K562 (cell line): ENCODE results near the gene TUBB2A. TPM values are rescaled to one million over a fixed set of nuclear protein-coding genes. Genes with fewer than 3 reads are reported as not detected.
A peak's percentile ranks its signal among the peaks of the same experiment; 100 is the strongest.

Experiments
- BDP1 ChIP-seq: IDR thresholded peaks from 3 replicates; pipeline ENCODE4 v1.6.1; 2011; ENCODE audit not compliant: insufficient read length, insufficient read depth
- CAMTA2 ChIP-seq: fragments of 250-450 bp; sonication (Bioruptor Pico); conservative IDR thresholded peaks from 2 replicates; pipeline ENCODE4 v1.5.1; 2022
- CCAR2 ChIP-seq: fragments of 200-400 bp; formaldehyde crosslinking; IDR thresholded peaks from 2 replicates; pipeline ENCODE4 v1.6.1; 2017; ENCODE audit warnings: mild to moderate bottlenecking, low read depth, low read length
- CHCHD3 ChIP-seq: fragments of 250-450 bp; sonication (Bioruptor Pico); IDR thresholded peaks from 2 replicates; pipeline ENCODE4 v2.1.2; 2022; ENCODE audit warnings: mild to moderate bottlenecking
- MCM7 ChIP-seq, 2 experiments: fragments of 450-650 bp; IDR thresholded peaks; 2 replicates each; pipeline ENCODE4 v1.6.1; 2016 to 2018
- NFATC3 ChIP-seq: fragments of 450-650 bp; IDR thresholded peaks from 2 replicates; pipeline ENCODE4 v1.6.1; 2017; ENCODE audit warnings: mild to moderate bottlenecking
- PHF21A ChIP-seq: fragments of 450-650 bp; IDR thresholded peaks from 2 replicates; pipeline ENCODE4 v1.6.1; 2017; ENCODE audit warnings: low read depth, borderline replicate concordance
- PRMT5 ChIP-seq: sonication (generic); formaldehyde crosslinking; IDR thresholded peaks from 2 replicates; pipeline ENCODE4 v1.5.0; 2020; ENCODE audit warnings: missing genetic modification reagents
- SOX6 ChIP-seq: fragments of 450-650 bp; IDR thresholded peaks from 2 replicates; pipeline ENCODE4 v1.6.1; 2014; ENCODE audit warnings: mild to moderate bottlenecking
- ZFP36 ChIP-seq: fragments of 150-350 bp; IDR thresholded peaks from 2 replicates; pipeline ENCODE4 v1.6.1; 2018; ENCODE audit warnings: low read length, low read depth; ENCODE audit not compliant: partially characterized antibody
- ZFX ChIP-seq: sonication (generic); formaldehyde crosslinking; IDR thresholded peaks from 2 replicates; pipeline ENCODE4 v1.8.0; 2022; ENCODE audit warnings: mild to moderate bottlenecking, missing genetic modification reagents, moderate library complexity
- polyA plus RNA-seq, 8 experiments: library from polyadenylated mRNA; depleted of rRNA in 4 of 8; stranded (reverse) in 5 of 8; unstranded in 3 of 8; fragments of >200 nt; fragmentation: Nextera tagmentation in 2 of 8; fragmentation: Illumina TruSeq in 1 of 8; extraction: Ambion mirVana in 2 of 8; extraction: Trizol in 1 of 8; gene quantifications; 2 replicates each; pipeline versions ENCODE4 v1.2.1 to v1.2.3, GENCODE V29; 2011 to 2014; ENCODE audit warnings: inconsistent platforms in 1 of 8, missing spikeins in 1 of 8
- total RNA-seq, 7 experiments: library from RNA; depleted of rRNA in 6 of 7; stranded (reverse); fragments of >200 nt in 6 of 7; fragmentation: Illumina TruSeq in 2 of 7; extraction: Trizol in 2 of 7; gene quantifications; 2 replicates each; pipeline versions ENCODE4 v1.2.1 to v1.2.3, GENCODE V29; 2011 to 2021; ENCODE audit warnings: low replicate concordance in 1 of 7
- TF ChIP-seq, protein P1 (sequence below), 2 experiments: fragments of 150-350 bp in 1 of 2; IDR thresholded peaks; 2 replicates each; pipeline ENCODE4 v1.6.1; 2012 to 2016; ENCODE audit warnings: low read depth in 2 of 2, low read length in 2 of 2, mild to moderate bottlenecking in 1 of 2, moderate library complexity in 1 of 2
- TF ChIP-seq, protein P2 (sequence below): sonication (generic); formaldehyde crosslinking; IDR thresholded peaks from 2 replicates; pipeline ENCODE4 v1.8.0; 2022; ENCODE audit warnings: missing genetic modification reagents, mild to moderate bottlenecking, borderline replicate concordance
- TF ChIP-seq, protein P3 (sequence below), 2 experiments: fragments of 450-650 bp; IDR thresholded peaks; 2 replicates each; pipeline ENCODE4 v1.6.1; 2016; ENCODE audit warnings: mild to moderate bottlenecking in 2 of 2, borderline replicate concordance in 1 of 2, low read depth in 1 of 2, moderate library complexity in 1 of 2

TUBB2A gene
- total and polyA plus RNA-seq, 9 of the 15 experiments (the other 6 are each of a cell fraction or from before 2014, with no cell fraction given): 3.6 to 92.1 (median 45.6) TPM

DNA sequence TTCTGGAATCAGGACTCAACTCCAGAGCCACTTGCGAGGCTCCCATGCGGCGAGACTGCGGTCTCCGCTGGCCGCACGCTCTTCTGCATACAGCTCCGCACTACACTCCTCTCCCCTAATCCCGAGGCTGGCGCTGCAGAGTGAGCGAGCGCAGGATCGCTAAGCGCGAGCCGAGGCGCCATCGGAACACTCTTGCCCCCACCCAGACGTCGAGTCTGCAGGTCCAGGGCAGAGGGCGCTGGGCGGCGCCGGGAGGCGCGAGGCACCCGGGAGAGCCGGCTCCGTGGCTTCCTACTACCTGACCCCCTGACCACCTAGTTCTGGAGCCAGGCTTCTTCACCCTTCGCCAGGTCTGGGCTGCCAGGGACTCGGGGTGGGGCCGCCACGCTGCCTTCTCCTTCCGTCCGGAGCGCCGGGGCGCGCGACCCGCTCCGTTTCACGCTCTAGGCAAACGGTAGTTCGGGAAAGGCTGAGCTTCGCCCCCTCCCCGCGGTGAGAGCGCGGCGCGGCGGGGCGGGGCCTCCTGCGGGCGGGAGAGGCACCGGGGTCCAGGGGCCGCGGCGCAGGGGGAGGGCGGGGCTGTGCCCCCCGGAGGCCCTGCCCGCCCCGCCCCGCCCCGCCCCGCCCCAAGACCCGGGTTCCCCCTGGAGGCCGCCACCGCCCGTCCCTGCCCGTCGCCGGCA lies 5.4 kb upstream of the TUBB2A start (continued):
- no peak for TF ChIP-seq BDP1
- no peak for TF ChIP-seq CHCHD3
- peak; percentile 80 for TF ChIP-seq ZFX (CRISPR knock-in tag)
- 0 out of 2 replicates have a peak, but pooled peaks have one; percentile 45 for TF ChIP-seq PHF21A
- TF ChIP-seq SOX6: no peak; the same call in 1 of the 2 replicates
- TF ChIP-seq, protein P1, sequence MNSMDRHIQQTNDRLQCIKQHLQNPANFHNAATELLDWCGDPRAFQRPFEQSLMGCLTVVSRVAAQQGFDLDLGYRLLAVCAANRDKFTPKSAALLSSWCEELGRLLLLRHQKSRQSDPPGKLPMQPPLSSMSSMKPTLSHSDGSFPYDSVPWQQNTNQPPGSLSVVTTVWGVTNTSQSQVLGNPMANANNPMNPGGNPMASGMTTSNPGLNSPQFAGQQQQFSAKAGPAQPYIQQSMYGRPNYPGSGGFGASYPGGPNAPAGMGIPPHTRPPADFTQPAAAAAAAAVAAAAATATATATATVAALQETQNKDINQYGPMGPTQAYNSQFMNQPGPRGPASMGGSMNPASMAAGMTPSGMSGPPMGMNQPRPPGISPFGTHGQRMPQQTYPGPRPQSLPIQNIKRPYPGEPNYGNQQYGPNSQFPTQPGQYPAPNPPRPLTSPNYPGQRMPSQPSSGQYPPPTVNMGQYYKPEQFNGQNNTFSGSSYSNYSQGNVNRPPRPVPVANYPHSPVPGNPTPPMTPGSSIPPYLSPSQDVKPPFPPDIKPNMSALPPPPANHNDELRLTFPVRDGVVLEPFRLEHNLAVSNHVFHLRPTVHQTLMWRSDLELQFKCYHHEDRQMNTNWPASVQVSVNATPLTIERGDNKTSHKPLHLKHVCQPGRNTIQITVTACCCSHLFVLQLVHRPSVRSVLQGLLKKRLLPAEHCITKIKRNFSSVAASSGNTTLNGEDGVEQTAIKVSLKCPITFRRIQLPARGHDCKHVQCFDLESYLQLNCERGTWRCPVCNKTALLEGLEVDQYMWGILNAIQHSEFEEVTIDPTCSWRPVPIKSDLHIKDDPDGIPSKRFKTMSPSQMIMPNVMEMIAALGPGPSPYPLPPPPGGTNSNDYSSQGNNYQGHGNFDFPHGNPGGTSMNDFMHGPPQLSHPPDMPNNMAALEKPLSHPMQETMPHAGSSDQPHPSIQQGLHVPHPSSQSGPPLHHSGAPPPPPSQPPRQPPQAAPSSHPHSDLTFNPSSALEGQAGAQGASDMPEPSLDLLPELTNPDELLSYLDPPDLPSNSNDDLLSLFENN (IDR thresholded peaks at IDR 0.05; ENCODE audit: low read depth in 2 of 2, low read length in 2 of 2): peak; percentile 57 to 65; a peak in 2 of 4 replicates
- no peak for TF ChIP-seq MCM7 (IDR thresholded peaks at IDR 0.05)
- no peak for TF ChIP-seq CCAR2
- no peak for TF ChIP-seq PRMT5 (CRISPR knock-in tag)
- TF ChIP-seq, protein P2, sequence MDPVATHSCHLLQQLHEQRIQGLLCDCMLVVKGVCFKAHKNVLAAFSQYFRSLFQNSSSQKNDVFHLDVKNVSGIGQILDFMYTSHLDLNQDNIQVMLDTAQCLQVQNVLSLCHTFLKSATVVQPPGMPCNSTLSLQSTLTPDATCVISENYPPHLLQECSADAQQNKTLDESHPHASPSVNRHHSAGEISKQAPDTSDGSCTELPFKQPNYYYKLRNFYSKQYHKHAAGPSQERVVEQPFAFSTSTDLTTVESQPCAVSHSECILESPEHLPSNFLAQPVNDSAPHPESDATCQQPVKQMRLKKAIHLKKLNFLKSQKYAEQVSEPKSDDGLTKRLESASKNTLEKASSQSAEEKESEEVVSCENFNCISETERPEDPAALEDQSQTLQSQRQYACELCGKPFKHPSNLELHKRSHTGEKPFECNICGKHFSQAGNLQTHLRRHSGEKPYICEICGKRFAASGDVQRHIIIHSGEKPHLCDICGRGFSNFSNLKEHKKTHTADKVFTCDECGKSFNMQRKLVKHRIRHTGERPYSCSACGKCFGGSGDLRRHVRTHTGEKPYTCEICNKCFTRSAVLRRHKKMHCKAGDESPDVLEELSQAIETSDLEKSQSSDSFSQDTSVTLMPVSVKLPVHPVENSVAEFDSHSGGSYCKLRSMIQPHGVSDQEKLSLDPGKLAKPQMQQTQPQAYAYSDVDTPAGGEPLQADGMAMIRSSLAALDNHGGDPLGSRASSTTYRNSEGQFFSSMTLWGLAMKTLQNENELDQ (CRISPR knock-in tag): no peak
- TF ChIP-seq ZFP36: no peak
- TF ChIP-seq CAMTA2 (CRISPR knock-in tag): no peak
- TF ChIP-seq, protein P3, sequence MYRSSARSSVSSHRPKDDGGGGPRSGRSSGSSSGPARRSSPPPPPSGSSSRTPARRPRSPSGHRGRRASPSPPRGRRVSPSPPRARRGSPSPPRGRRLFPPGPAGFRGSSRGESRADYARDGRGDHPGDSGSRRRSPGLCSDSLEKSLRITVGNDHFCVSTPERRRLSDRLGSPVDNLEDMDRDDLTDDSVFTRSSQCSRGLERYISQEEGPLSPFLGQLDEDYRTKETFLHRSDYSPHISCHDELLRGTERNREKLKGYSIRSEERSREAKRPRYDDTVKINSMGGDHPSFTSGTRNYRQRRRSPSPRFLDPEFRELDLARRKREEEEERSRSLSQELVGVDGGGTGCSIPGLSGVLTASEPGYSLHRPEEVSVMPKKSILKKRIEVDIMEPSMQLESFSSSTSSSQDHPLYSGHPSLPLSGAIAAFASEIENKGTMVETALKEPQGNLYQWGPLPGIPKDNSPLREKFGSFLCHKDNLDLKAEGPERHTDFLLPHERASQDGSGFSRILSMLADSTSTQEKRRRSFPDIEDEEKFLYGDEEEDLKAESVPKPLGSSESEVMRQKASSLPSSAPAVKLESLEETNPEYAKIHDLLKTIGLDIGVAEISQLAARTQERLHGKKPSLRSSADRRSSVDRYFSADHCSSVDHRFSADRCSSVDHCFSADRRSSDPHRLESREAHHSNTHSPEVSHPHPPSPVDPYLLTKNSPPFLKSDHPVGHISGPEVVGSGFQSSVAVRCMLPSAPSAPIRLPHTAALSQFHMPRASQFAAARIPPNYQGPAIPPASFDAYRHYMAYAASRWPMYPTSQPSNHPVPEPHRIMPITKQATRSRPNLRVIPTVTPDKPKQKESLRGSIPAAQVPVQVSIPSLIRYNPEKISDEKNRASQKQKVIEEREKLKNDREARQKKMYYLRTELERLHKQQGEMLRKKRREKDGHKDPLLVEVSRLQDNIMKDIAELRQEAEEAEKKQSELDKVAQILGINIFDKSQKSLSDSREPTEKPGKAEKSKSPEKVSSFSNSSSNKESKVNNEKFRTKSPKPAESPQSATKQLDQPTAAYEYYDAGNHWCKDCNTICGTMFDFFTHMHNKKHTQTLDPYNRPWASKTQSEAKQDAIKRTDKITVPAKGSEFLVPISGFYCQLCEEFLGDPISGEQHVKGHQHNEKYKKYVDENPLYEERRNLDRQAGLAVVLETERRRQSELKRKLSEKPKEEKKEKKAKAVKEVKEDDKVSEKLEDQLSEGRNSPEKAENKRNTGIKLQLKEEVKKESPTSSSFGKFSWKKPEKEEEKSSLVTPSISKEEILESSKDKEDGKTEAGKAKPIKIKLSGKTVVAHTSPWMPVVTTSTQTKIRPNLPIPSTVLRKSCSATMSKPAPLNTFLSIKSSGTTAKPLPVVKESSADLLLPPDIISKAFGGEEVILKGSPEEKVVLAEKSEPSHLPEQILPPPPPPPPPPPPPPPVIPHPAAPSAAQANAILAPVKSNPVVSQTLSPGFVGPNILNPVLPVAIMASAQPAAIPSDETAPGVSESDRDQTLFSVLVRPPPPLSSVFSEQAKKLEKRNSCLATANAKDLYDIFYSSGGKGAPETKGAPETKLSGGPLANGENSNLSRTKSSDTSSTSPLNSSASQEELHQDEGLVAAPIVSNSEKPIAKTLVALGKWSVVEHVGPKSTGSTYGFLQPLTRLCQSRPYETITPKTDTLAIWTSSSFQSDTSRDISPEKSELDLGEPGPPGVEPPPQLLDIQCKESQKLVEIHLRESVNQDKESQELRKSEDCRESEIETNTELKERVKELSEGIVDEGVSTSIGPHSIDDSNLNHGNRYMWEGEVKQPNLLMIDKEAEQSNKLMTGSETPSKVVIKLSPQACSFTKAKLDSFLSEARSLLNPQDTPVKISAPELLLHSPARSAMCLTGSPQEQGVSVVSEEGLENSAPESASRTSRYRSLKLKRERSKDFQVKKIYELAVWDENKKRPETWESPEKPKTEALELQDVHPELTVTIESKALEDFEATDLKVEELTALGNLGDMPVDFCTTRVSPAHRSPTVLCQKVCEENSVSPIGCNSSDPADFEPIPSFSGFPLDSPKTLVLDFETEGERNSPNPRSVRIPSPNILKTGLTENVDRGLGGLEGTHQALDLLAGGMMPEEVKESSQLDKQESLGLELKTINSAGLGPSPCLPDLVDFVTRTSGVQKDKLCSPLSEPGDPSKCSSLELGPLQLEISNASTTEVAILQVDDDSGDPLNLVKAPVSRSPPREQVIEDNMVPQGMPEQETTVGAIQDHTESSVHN (IDR thresholded peaks at IDR 0.05; ENCODE audit: borderline replicate concordance in 1 of 2, low read depth in 1 of 2): no peak
- no peak for TF ChIP-seq NFATC3
